Measurements from ENCODE around the gene P3H1.

GRCh38 chr1:42777852-42778251 lies 11.0 kb upstream of the P3H1 start:
- no peak for TF ChIP-seq POLR2A (IDR thresholded peaks at IDR 0.05; ENCODE audit: low read length)
- no peak for TF ChIP-seq GATA1 (IDR thresholded peaks at IDR 0.05; ENCODE audit: low read depth, low read length)

All from erythroblast (primary cell).